ENCODE measurements around the gene ARID1B. TPM values are rescaled to one million over a fixed set of nuclear protein-coding genes. Genes with fewer than 3 reads are reported as not detected.
"Not testable (repeated sequence)": the region's sequence is repeated elsewhere in the genome, so short reads cannot be mapped to it uniquely, and the experiment has no call there.

The ARID1B gene
- total RNA-seq, 1 donor from 2014 or later = 49.2 TPM

GRCh38 chr6:156935000-156935399, 157.8 kb downstream of the ARID1B start:
- ATAC-seq (ENCODE audit: poor library complexity) (no peak), DNase-seq (no peak)
- intact Hi-C loops (cut with DNase I) = no loop called here

- intact Hi-C loops (cut with DNase I) = no loop called here
- DNase-seq (no peak), ATAC-seq (ENCODE audit: poor library complexity) (no peak)
Observed at GRCh38 chr6:156938143-156938542, 161.0 kb downstream of the ARID1B start.

- DNase-seq = no peak
- ATAC-seq (ENCODE audit: poor library complexity) = no peak
- intact Hi-C loops (cut with DNase I) = loop anchor here (10.0 kb wide), 1 partner anchor 155 kb away; no protein-coding TSS in a partner anchor
Observed at GRCh38 chr6:156940221-156940620, 163.0 kb downstream of the ARID1B start.

- no peak for DNase-seq
- intact Hi-C loops (cut with DNase I) = loop anchor here (10.0 kb wide), 1 partner anchor 157 kb away; no protein-coding TSS in a partner anchor
- peak; percentile 9 for ATAC-seq (ENCODE audit: poor library complexity)
Observed at GRCh38 chr6:156942266-156942665, 165.1 kb downstream of the ARID1B start.

GRCh38 chr6:156943166-156943565, 166.0 kb downstream of the ARID1B start:
- ATAC-seq (ENCODE audit: poor library complexity) (no peak), DNase-seq (no peak)
- intact Hi-C loops (cut with DNase I) = loop anchor here (10.0 kb wide), 1 partner anchor 158 kb away; no protein-coding TSS in a partner anchor

GRCh38 chr6:156943816-156944215, 166.6 kb downstream of the ARID1B start:
- intact Hi-C loops (cut with DNase I) = loop anchor here (10.0 kb wide), 1 partner anchor 159 kb away; no protein-coding TSS in a partner anchor
- ATAC-seq (ENCODE audit: poor library complexity) (no peak), DNase-seq (no peak)

- ATAC-seq (ENCODE audit: poor library complexity) (no peak), DNase-seq (no peak)
- intact Hi-C loops (cut with DNase I) = loop anchor here (10.0 kb wide), 1 partner anchor 160 kb away; no protein-coding TSS in a partner anchor
Observed at GRCh38 chr6:156944412-156944811, 167.2 kb downstream of the ARID1B start.

GRCh38 chr6:156945789-156946172, 168.6 kb downstream of the ARID1B start:
- intact Hi-C loops (cut with DNase I) = loop anchor here (10.0 kb wide), 1 partner anchor 161 kb away; no protein-coding TSS in a partner anchor
- ATAC-seq (ENCODE audit: poor library complexity); DNase-seq: not testable (repeated sequence)

GRCh38 chr6:156946370-156946936, 169.3 kb downstream of the ARID1B start:
- intact Hi-C loops (cut with DNase I) = loop anchor here (10.0 kb wide), 1 partner anchor 162 kb away; no protein-coding TSS in a partner anchor
- DNase-seq = no peak
- ATAC-seq (ENCODE audit: poor library complexity) = no peak

GRCh38 chr6:156948277-156948676, 171.1 kb downstream of the ARID1B start:
- intact Hi-C loops (cut with DNase I) = loop anchor here (10.0 kb wide), 1 partner anchor 163 kb away; no protein-coding TSS in a partner anchor
- DNase-seq (no peak), ATAC-seq (ENCODE audit: poor library complexity) (no peak)

GRCh38 chr6:156948807-156949206, 171.6 kb downstream of the ARID1B start:
- no peak for DNase-seq
- no peak for ATAC-seq (ENCODE audit: poor library complexity)
- intact Hi-C loops (cut with DNase I) = loop anchor here (10.0 kb wide), 1 partner anchor 164 kb away; no protein-coding TSS in a partner anchor

GRCh38 chr6:156949376-156949775, 172.2 kb downstream of the ARID1B start:
- ATAC-seq (ENCODE audit: poor library complexity) = peak; percentile 46
- intact Hi-C loops (cut with DNase I) = loop anchor here (10.0 kb wide), 1 partner anchor 165 kb away; no protein-coding TSS in a partner anchor
- DNase-seq = no peak

- no peak for ATAC-seq (ENCODE audit: poor library complexity)
- intact Hi-C loops (cut with DNase I) = loop anchor here (10.0 kb wide), 2 partner anchors 265 to 385 kb away; no protein-coding TSS in a partner anchor
- no peak for DNase-seq
Observed at GRCh38 chr6:156950084-156950483, 172.9 kb downstream of the ARID1B start.

- no peak for ATAC-seq (ENCODE audit: poor library complexity)
- DNase-seq = no peak
- intact Hi-C loops (cut with DNase I) = loop anchor here (10.0 kb wide), 2 partner anchors 266 to 386 kb away; no protein-coding TSS in a partner anchor
Observed at GRCh38 chr6:156950531-156950930, 173.4 kb downstream of the ARID1B start.

- ATAC-seq (ENCODE audit: poor library complexity) = no peak
- no peak for DNase-seq
- intact Hi-C loops (cut with DNase I) = loop anchor here (10.0 kb wide), 2 partner anchors 268 to 388 kb away; no protein-coding TSS in a partner anchor
Observed at GRCh38 chr6:156952401-156952800, 175.2 kb downstream of the ARID1B start.

- DNase-seq (no peak), ATAC-seq (ENCODE audit: poor library complexity) (peak; percentile 6)
- intact Hi-C loops (cut with DNase I) = loop anchor here (10.0 kb wide), 2 partner anchors 268 to 388 kb away; no protein-coding TSS in a partner anchor
Observed at GRCh38 chr6:156953127-156953478, 175.9 kb downstream of the ARID1B start.

GRCh38 chr6:156953479-156954146, 176.4 kb downstream of the ARID1B start:
- peak; percentile 72 for ATAC-seq (ENCODE audit: poor library complexity)
- intact Hi-C loops (cut with DNase I) = loop anchor here (10.0 kb wide), 2 partner anchors 269 to 389 kb away; no protein-coding TSS in a partner anchor
- no peak for DNase-seq

GRCh38 chr6:156954191-156954590, 177.0 kb downstream of the ARID1B start:
- DNase-seq (no peak), ATAC-seq (ENCODE audit: poor library complexity) (no peak)
- intact Hi-C loops (cut with DNase I) = loop anchor here (10.0 kb wide), 2 partner anchors 269 to 389 kb away; no protein-coding TSS in a partner anchor

GRCh38 chr6:156954816-156955215, 177.6 kb downstream of the ARID1B start:
- DNase-seq (no peak), ATAC-seq (ENCODE audit: poor library complexity) (no peak)
- intact Hi-C loops (cut with DNase I) = loop anchor here (10.0 kb wide), 2 partner anchors 270 to 390 kb away; no protein-coding TSS in a partner anchor

All from Right ventricle myocardium superior (tissue), 1 donor.